ENCODE results near the gene ZNF212.

GRCh38 chr7:149197675-149198074 is 41.8 kb upstream of the ZNF212 start:
- TF ChIP-seq CTCF (conservative IDR thresholded peaks at IDR 0.05; ENCODE audit: low read length) (no peak), EZH2phosphoT487 (IDR thresholded peaks at IDR 0.05; ENCODE audit: borderline replicate concordance) (no peak)

Data from Loucy (cell line).